SK-N-SH (cell line): ENCODE results near the gene MAP1LC3A.

Experiments used
- POLR2AphosphoS5 ChIP-seq: IDR thresholded peaks from 2 replicates; pipeline ENCODE4 v1.6.1; 2012; ENCODE audit warnings: low read depth, low read length
- SIN3A ChIP-seq: IDR thresholded peaks from 2 replicates; pipeline ENCODE4 v1.6.1; 2012; ENCODE audit warnings: low read depth, mild to moderate bottlenecking, low read length, moderate library complexity, borderline replicate concordance

DNA sequence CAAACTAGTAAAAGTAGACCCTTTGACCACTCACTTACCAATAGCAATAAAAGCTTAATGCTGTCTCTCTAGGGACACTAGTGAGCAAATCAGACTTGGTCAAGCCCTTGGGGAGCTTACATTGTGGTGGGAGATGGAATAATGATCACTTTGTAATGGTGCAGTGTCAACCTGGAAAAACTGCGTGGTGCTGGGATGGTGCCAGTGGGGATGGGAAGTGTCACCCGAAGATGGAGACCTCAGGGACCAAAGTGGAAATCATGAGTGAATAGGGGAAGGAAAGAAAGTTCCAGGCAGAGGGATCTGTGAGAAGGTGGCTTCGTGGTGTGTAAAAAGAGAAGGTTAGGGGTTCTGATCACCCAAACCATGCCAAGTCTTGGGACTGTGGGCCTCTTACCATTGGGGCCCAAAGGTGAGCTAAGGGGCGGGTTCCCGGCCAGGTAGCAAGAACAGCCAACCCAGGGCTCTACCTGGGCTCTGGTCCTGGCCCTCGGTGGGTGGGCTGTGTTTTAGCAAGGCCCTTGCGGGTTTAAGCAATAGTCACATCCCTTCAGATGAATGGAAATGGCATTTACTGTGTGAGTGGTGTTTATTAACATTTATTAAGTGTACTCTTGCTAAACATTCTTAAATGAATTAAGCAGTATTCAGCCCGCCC, 26.8 kb upstream of the MAP1LC3A start:
- no peak for TF ChIP-seq SIN3A
- no peak for TF ChIP-seq POLR2AphosphoS5
